H1 (cell line): ENCODE data around the gene SH3RF3. TPM values are rescaled to one million over a fixed set of nuclear protein-coding genes. Genes with fewer than 3 reads are reported as not detected.

Experiments
- CEBPB ChIP-seq: IDR thresholded peaks from 2 replicates; pipeline ENCODE4 v1.6.1; 2012; ENCODE audit warnings: low read depth, low read length
- CREB1 ChIP-seq: IDR thresholded peaks from 2 replicates; pipeline ENCODE4 v1.6.1; 2012; ENCODE audit warnings: inconsistent platforms
- EGR1 ChIP-seq: IDR thresholded peaks from 2 replicates; pipeline ENCODE4 v1.6.1; 2011; ENCODE audit warnings: low read depth, low read length, borderline replicate concordance
- EP300 ChIP-seq, 2 experiments: IDR thresholded peaks; 1 replicate in 1 of 2; 2 replicates in 1 of 2; pipeline ENCODE4 v1.6.1; 2011 to 2012; ENCODE audit warnings: low read depth in 2 of 2, low read length in 2 of 2, mild to moderate bottlenecking in 2 of 2, borderline replicate concordance in 1 of 2, inconsistent platforms in 1 of 2, moderate library complexity in 1 of 2
- JUND ChIP-seq: IDR thresholded peaks from 2 replicates; pipeline ENCODE4 v1.6.1; 2011; ENCODE audit warnings: mild to moderate bottlenecking, improper control_type of control experiment, low read length
- RFX5 ChIP-seq: IDR thresholded peaks from 2 replicates; pipeline ENCODE4 v1.6.1; 2011; ENCODE audit warnings: low read depth, low read length, improper control_type of control experiment, borderline replicate concordance
- RXRA ChIP-seq: IDR thresholded peaks from 2 replicates; pipeline ENCODE4 v1.6.1; 2011; ENCODE audit warnings: low read depth, mild to moderate bottlenecking, low read length, moderate library complexity; ENCODE audit not compliant: insufficient read depth
- TAF1 ChIP-seq: IDR thresholded peaks from 2 replicates; pipeline ENCODE4 v1.6.1; 2011; ENCODE audit warnings: mild to moderate bottlenecking, low read depth, low read length
- polyA plus RNA-seq, 7 experiments: library from polyadenylated mRNA; depleted of rRNA in 3 of 7; stranded (reverse) in 5 of 7; unstranded in 2 of 7; fragments of >200 nt in 5 of 7; fragments of 200-250 nt in 2 of 7; gene quantifications; 1 replicate in 5 of 7; 2 replicates in 1 of 7; 4 replicates in 1 of 7; pipeline versions ENCODE4 v1.2.1 to v1.2.3, GENCODE V29; 2011 to 2013; ENCODE audit warnings: missing spikeins in 2 of 7, mixed read lengths in 2 of 7
- total RNA-seq: library from RNA; stranded (reverse); fragmentation: NEBNext Ultra II Directional; extraction: Animal tissue kit (Norgen Biotek cat#: 25700); gene quantifications from 2 replicates; pipeline ENCODE4 v1.2.1, GENCODE V29; 2021
- TF ChIP-seq, protein P1 (sequence below): fragments of 300-600 bp; sonication (generic); IDR thresholded peaks from 2 replicates; pipeline ENCODE4 v1.7.1; 2012; ENCODE audit warnings: low read length, moderate library complexity, mild to moderate bottlenecking, inconsistent platforms; ENCODE audit not compliant: insufficient replicate concordance
- TF ChIP-seq, protein P2 (sequence below): IDR thresholded peaks from 2 replicates; pipeline ENCODE4 v1.6.1; 2012; ENCODE audit warnings: inconsistent platforms

The SH3RF3 gene
- total and polyA plus RNA-seq, 2 of the 8 experiments (the other 6 are each of a cell fraction or from before 2014, with no cell fraction given), result 0.11 to 0.65 TPM

DNA sequence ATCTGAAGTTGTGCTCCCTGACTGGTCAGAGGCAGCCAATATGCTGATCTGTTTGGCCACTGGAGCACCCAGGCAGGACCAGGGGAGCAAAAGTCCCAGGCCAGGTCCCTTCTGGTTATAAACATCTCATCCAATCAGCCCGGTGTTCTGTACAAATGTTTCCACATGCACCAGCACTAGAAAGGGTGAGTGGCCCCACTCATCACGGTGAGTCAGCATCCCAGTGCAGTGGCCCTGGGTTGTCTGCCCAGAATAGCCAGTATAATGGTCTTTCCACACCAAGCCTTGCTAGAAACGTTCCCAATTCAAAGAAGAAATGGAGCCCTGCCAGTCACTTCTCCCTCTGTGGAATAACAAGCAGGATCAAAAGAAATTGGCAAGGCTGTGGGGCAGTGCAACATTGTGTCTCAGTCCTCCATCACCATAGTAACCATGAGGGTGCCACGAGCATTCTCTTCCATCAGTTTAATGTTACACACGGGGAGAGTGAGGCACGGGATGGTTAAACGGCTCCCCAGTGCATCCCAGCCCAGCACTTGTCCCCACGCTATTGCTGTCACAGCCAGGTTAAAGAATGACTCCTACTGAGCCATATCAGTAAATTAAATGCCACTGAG is 309.9 kb downstream of the SH3RF3 start (continued):
- TF ChIP-seq, protein P1, sequence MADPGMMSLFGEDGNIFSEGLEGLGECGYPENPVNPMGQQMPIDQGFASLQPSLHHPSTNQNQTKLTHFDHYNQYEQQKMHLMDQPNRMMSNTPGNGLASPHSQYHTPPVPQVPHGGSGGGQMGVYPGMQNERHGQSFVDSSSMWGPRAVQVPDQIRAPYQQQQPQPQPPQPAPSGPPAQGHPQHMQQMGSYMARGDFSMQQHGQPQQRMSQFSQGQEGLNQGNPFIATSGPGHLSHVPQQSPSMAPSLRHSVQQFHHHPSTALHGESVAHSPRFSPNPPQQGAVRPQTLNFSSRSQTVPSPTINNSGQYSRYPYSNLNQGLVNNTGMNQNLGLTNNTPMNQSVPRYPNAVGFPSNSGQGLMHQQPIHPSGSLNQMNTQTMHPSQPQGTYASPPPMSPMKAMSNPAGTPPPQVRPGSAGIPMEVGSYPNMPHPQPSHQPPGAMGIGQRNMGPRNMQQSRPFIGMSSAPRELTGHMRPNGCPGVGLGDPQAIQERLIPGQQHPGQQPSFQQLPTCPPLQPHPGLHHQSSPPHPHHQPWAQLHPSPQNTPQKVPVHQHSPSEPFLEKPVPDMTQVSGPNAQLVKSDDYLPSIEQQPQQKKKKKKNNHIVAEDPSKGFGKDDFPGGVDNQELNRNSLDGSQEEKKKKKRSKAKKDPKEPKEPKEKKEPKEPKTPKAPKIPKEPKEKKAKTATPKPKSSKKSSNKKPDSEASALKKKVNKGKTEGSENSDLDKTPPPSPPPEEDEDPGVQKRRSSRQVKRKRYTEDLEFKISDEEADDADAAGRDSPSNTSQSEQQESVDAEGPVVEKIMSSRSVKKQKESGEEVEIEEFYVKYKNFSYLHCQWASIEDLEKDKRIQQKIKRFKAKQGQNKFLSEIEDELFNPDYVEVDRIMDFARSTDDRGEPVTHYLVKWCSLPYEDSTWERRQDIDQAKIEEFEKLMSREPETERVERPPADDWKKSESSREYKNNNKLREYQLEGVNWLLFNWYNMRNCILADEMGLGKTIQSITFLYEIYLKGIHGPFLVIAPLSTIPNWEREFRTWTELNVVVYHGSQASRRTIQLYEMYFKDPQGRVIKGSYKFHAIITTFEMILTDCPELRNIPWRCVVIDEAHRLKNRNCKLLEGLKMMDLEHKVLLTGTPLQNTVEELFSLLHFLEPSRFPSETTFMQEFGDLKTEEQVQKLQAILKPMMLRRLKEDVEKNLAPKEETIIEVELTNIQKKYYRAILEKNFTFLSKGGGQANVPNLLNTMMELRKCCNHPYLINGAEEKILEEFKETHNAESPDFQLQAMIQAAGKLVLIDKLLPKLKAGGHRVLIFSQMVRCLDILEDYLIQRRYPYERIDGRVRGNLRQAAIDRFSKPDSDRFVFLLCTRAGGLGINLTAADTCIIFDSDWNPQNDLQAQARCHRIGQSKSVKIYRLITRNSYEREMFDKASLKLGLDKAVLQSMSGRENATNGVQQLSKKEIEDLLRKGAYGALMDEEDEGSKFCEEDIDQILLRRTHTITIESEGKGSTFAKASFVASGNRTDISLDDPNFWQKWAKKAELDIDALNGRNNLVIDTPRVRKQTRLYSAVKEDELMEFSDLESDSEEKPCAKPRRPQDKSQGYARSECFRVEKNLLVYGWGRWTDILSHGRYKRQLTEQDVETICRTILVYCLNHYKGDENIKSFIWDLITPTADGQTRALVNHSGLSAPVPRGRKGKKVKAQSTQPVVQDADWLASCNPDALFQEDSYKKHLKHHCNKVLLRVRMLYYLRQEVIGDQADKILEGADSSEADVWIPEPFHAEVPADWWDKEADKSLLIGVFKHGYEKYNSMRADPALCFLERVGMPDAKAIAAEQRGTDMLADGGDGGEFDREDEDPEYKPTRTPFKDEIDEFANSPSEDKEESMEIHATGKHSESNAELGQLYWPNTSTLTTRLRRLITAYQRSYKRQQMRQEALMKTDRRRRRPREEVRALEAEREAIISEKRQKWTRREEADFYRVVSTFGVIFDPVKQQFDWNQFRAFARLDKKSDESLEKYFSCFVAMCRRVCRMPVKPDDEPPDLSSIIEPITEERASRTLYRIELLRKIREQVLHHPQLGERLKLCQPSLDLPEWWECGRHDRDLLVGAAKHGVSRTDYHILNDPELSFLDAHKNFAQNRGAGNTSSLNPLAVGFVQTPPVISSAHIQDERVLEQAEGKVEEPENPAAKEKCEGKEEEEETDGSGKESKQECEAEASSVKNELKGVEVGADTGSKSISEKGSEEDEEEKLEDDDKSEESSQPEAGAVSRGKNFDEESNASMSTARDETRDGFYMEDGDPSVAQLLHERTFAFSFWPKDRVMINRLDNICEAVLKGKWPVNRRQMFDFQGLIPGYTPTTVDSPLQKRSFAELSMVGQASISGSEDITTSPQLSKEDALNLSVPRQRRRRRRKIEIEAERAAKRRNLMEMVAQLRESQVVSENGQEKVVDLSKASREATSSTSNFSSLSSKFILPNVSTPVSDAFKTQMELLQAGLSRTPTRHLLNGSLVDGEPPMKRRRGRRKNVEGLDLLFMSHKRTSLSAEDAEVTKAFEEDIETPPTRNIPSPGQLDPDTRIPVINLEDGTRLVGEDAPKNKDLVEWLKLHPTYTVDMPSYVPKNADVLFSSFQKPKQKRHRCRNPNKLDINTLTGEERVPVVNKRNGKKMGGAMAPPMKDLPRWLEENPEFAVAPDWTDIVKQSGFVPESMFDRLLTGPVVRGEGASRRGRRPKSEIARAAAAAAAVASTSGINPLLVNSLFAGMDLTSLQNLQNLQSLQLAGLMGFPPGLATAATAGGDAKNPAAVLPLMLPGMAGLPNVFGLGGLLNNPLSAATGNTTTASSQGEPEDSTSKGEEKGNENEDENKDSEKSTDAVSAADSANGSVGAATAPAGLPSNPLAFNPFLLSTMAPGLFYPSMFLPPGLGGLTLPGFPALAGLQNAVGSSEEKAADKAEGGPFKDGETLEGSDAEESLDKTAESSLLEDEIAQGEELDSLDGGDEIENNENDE, result no peak
- no peak for TF ChIP-seq RXRA
- TF ChIP-seq EGR1, result no peak
- no peak for TF ChIP-seq CEBPB
- TF ChIP-seq EP300 (IDR thresholded peaks at IDR 0.05; ENCODE audit: borderline replicate concordance in 1 of 2, low read depth in 2 of 2, low read length in 2 of 2), result no peak
- TF ChIP-seq TAF1, result no peak
- TF ChIP-seq, protein P2, sequence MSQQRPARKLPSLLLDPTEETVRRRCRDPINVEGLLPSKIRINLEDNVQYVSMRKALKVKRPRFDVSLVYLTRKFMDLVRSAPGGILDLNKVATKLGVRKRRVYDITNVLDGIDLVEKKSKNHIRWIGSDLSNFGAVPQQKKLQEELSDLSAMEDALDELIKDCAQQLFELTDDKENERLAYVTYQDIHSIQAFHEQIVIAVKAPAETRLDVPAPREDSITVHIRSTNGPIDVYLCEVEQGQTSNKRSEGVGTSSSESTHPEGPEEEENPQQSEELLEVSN, result no peak
- TF ChIP-seq CREB1, result no peak
- no peak for TF ChIP-seq JUND
- no peak for TF ChIP-seq RFX5
- TF ChIP-seq, all 59 proteins: peak for 0
